Stomach (tissue), 4 donors: ENCODE measurements around the gene NFE2L2.

Experiments used
- POLR2A ChIP-seq, 4 donors: fragments of 450-650 bp; IDR thresholded peaks; one replicate each; pipeline ENCODE4 v1.6.1; 2016; ENCODE audit warnings: antibody characterized with exemption in 4 of 4, control low read depth in 2 of 4, mild to moderate bottlenecking in 1 of 4, moderate library complexity in 1 of 4
- POLR2AphosphoS5 ChIP-seq, 3 donors: sonication (generic); formaldehyde crosslinking; IDR thresholded peaks; one replicate each; pipeline ENCODE4 v1.6.1; 2016; ENCODE audit warnings: antibody characterized with exemption in 3 of 3

- TF ChIP-seq POLR2AphosphoS5 (IDR thresholded peaks at IDR 0.05) = no peak
- no peak for TF ChIP-seq POLR2A (IDR thresholded peaks at IDR 0.05)
Observed at GRCh38 chr2:177260379-177260778, 4.1 kb downstream of the NFE2L2 start.
